Measurements from ENCODE around the gene FKBP6.
"Not testable (repeated sequence)": the region's sequence is repeated elsewhere in the genome, so short reads cannot be mapped to it uniquely, and the experiment has no call there.

Gene FKBP6

GRCh38 chr7:73358590-73359275 is 30.8 kb downstream of the FKBP6 start:
- no peak for DNase-seq

DNA sequence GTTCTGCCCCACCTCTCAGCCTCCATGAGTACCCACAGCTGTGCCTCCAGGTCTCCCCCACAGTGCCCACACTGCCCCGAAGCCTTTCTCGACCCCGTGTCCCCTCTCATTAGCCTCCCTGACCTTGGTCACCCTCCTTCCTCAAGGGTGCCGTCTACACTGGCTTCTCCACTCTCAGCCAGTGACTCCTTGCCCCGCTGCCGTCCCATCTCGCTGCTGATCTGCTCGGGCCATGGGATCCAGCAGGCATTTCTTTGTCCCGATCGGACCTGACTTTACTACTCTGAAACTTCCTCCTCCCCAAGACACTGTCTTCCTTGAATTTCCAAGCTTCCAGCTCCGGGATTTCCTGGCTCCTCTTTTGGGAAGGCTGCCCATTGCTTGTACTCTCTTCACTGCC is 31.3 kb downstream of the FKBP6 start:
- no peak for DNase-seq

DNA sequence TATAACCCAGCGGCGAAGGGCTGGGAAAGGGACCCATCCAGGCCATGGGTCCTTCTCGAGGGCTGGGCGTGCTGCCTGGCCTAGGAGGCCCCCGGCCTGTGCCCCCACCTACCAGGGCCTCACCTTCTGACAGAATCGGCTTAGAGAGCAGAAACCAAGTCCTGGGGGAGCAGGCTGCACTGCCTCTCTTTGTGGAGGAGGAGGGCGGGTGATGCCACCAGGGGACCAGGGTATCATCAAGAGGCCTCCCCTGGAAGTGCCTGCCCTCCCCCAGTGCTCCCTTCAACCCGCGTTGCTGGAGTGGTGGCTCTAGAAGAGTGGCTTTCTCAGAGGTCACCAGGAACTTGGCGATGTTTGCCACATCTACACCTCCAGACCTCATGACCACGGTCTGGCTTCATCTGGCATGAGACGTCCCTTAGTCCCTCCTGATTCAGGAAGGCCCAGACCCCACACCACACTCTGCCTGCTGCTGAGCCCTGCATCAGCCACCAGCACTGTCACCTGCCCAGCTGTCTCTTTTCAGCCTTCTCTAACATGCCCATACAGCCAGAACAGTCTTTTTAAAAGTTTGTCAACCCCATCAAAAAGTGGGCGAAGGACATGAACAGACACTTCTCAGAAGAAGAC is 31.9 kb downstream of the FKBP6 start:
- no peak for DNase-seq

GRCh38 chr7:73360590-73360989 is 32.6 kb downstream of the FKBP6 start:
- not testable (repeated sequence) for DNase-seq

DNA sequence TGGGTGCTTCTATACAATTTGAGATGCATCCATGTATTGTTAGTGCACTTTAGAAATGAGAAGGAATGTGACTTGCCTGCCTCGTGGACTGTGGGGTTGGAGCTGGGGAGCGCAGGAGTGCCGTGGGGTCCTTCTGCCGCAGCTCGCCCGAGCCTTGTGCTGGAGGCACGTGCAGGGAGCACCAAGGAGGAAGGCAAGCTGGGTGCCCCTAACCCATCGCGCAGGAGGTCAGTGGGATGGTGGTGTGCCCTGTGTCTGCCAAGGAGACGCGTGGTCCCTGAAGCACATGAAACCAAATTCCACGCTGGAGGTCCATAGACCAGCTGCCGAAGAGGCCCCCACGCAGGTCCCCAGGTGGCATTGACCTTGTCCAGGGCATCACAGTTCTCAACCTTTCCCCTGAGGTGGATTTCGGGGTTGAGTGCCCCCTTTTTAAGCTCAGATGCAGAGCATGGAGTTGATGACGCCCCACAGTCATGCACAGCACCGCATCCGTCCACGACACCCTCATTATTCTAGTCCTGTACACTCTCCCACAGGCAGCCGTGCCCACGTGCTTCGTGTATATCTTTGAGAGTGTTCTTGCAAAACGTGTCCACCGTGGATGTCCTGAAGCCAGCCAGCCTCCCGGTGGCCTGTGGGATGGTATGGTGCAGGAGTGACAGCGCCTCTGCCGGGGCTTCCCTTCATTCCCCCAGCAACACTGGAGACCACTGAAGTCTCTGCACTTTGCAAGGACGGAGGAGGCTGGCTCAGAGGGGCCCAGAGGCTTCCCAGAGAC is 35.5 kb downstream of the FKBP6 start:
- no peak for DNase-seq

- no peak for DNase-seq
Measured at GRCh38 chr7:73364006-73364728, 36.2 kb downstream of the FKBP6 start.

GRCh38 chr7:73366127-73366526 is 38.2 kb downstream of the FKBP6 start:
- DNase-seq = no peak

DNA sequence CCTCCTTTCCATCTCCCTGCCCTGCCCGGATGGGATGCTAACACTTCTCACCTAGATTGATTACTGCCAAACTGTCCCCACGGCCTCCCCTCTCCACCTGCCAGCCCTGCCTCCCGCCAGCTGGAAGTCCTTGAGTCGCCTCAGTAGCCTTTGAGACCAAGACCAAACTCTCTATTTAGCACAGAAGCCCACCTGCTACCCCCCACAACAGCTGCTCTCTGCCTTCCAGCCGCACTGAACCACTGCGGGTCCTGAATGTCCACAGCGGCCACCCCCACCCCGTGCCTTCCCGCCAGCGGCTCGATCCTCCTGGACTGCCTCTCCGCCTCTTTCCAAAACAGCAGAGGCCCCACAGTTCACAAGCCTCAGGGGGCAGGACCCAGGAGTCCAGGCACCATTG is 39.0 kb downstream of the FKBP6 start:
- DNase-seq = no peak

GRCh38 chr7:73369009-73369408 is 41.0 kb downstream of the FKBP6 start:
- no peak for DNase-seq

- DNase-seq = no peak
Measured at GRCh38 chr7:73369622-73370021, 41.7 kb downstream of the FKBP6 start.

- no peak for DNase-seq
Measured at GRCh38 chr7:73373741-73374140, 45.8 kb downstream of the FKBP6 start.

DNA sequence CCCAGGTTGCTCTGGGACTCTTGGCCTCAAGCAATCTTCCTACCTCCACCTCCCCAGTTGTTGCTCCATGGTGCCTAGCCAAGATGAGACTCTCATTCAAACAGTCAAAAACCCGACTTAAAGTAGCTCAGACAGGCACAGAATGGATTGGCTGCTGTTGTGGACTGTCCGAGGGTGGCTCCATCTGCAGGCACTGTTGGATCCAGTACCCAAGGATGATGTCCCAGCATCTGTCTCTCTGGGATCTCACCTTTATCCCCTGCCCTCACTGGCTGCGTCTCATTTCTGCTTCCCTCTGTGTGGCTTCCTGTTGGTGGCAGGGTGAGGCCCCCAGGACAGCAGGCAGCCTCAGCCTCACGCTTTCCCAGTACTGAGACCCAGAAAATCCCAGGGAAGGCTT is 48.3 kb downstream of the FKBP6 start:
- DNase-seq = not testable (repeated sequence)

GRCh38 chr7:73376671-73377412 is 48.9 kb downstream of the FKBP6 start:
- no peak for DNase-seq

- DNase-seq = not testable (repeated sequence)
Measured at GRCh38 chr7:73377413-73378200, 49.6 kb downstream of the FKBP6 start.

DNA sequence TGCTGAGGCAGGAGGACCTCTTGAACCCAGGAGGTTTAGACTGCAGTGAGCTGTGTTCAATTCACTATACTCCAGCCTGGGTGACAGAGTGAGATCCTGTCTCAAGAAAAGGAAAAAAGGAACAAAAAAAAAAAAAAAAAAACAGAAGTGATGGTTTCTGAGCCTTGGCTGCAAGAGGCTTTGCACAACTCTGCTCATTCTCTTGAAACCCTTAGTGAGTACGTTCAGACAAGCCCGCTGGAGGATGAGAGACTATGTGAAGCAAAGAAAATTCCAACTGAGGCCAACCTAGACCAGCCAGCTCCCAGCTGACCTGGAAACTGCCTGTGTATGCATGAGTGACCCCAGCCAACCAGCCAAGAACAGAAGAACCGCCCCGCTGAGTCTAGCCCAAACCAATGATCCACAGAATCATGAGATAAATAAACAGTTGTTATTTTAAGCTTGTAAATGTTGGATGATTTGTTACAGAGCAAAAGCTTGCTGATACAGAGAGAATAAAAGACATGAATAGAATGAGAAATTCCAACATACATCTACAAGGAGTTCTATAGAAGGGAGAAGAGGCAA is 55.1 kb downstream of the FKBP6 start:
- DNase-seq = no peak

DNA sequence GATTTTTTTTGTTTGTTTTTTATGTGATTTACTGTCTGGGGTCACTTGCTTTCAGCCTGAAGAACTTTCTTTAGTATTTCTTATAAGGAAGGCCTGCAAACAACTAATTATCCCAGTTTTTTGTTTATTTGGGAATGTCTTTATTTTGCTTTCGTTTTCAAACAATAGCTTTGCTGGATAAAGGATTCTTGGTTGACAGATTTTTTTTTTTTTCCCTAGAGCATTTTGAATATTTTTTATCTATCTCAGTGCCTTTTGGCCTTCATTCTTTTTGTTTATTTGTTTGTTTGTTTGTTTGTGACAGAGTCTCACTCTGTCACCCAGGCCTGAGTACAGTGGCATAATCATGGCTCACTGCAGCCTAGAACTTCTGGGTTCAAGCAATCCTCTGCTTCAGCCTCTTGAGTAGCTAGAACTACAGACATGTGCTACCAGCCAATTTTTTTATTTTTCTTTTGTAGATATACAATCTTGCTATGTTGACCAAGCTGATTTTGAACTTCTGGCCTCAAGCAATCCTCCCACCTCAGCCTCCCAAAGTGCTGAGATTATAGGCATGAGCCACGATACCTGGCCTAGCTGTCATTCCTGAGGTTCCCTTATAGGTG is 59.4 kb downstream of the FKBP6 start:
- DNase-seq = no peak

DNA sequence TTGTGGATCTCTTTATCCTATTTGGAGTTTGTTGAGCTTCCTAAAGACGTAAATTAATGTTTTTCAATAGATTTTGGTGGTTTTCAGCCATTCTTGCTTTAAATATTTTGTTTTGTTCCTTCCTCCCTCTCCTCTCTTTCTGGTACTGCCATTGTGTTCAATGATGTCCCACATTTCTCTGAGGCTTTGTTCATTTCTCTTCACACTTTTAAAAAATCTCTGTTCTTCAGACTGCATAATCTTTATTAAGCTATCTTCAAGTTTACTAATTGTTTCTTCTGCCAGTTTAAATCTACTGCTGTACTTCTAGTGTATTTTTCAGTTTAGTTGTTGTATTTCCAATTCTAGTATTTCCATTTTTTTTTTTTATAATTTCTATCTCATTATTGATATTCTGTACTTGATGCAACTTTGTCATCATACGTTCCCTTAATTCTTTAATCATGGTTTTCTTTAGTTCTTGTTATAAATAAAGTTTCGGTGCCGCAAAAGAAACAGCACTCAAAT is 60.0 kb downstream of the FKBP6 start:
- DNase-seq = no peak

DNA sequence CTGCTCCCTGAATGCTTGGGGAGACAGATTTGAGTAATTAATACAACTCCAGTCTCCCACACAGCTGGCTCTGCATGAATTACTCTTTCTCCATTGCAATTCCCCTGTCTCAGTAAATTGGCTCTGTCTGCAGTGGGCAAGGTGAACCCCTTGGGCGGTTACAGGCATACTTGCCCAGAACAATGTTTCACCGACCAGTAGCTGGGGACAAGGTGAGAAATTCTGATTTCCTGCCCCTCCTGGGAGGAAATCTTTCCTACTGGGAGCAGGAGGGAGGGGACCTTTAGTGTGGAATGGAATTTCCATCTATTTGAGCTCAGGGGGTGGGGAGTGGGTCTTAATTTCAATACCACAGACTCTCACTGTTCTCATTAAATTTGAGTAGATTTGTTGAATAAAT is 63.4 kb downstream of the FKBP6 start:
- no peak for DNase-seq

- no peak for DNase-seq
Measured at GRCh38 chr7:73394422-73394821, 66.5 kb downstream of the FKBP6 start.

All from NK-92 treated with Interleukin-12 subunit alpha and Interleukin-12 subunit beta, amount 100 ng/mL, for 24 hours (cell line).